H9 (cell line): ENCODE results near the gene CHRNA9. TPM values are rescaled to one million over a fixed set of nuclear protein-coding genes. Genes with fewer than 3 reads are reported as not detected.
A peak's percentile ranks its signal among the peaks of the same experiment; 100 is the strongest.
"Not testable (repeated sequence)": the region's sequence is repeated elsewhere in the genome, so short reads cannot be mapped to it uniquely, and the experiment has no call there.

Source experiments
- DNase-seq: peaks from one replicate; pipeline ENCODE4 v3.0.0-alpha.2; 2017
- H2AFZ ChIP-seq: one replicate; pipeline ENCODE4 v1.6.1; 2013; ENCODE audit warnings: mild to moderate bottlenecking, low read length, control low read depth, moderate library complexity
- H2AK5ac ChIP-seq: 2 replicates; pipeline ENCODE4 v1.6.1; 2013; ENCODE audit warnings: low read length, control low read depth, mixed read lengths; ENCODE audit not compliant: insufficient read length
- H2BK120ac ChIP-seq: one replicate; pipeline ENCODE4 v1.6.1; 2013; ENCODE audit warnings: low read depth, mild to moderate bottlenecking, low read length, control low read depth, inconsistent platforms; ENCODE audit not compliant: poor library complexity, severe bottlenecking
- H2BK12ac ChIP-seq: 2 replicates; pipeline ENCODE4 v1.6.1; 2013; ENCODE audit warnings: low read length, control low read depth, mixed read lengths, low read depth; ENCODE audit not compliant: insufficient read length
- H2BK15ac ChIP-seq: 2 replicates; pipeline ENCODE4 v1.6.1; 2013; ENCODE audit warnings: low read depth, low read length, control low read depth
- H2BK20ac ChIP-seq: one replicate; pipeline ENCODE4 v1.6.1; 2013; ENCODE audit warnings: low read depth, mild to moderate bottlenecking, low read length, control low read depth, inconsistent platforms; ENCODE audit not compliant: poor library complexity, severe bottlenecking
- H2BK5ac ChIP-seq: 2 replicates; pipeline ENCODE4 v1.6.1; 2013; ENCODE audit warnings: low read length, control low read depth, mixed read lengths; ENCODE audit not compliant: insufficient read length
- H3K14ac ChIP-seq: 2 replicates; pipeline ENCODE4 v1.6.1; 2013; ENCODE audit warnings: low read length, control low read depth; ENCODE audit not compliant: insufficient read depth
- H3K18ac ChIP-seq: 2 replicates; pipeline ENCODE4 v1.6.1; 2013; ENCODE audit warnings: low read depth, mild to moderate bottlenecking, mixed read lengths, low read length, control low read depth; ENCODE audit not compliant: insufficient read length
- H3K23ac ChIP-seq: 2 replicates; pipeline ENCODE4 v1.6.1; 2013; ENCODE audit warnings: low read length, control low read depth, mixed read lengths, low read depth; ENCODE audit not compliant: insufficient read length
- H3K23me2 ChIP-seq: 2 replicates; pipeline ENCODE4 v1.6.1; 2013; ENCODE audit warnings: low read depth, mild to moderate bottlenecking, mixed read lengths, low read length, control low read depth; ENCODE audit not compliant: insufficient read length, poor library complexity, severe bottlenecking
- H3K27ac ChIP-seq: 2 replicates; pipeline ENCODE4 v1.5.1; 2013; ENCODE audit warnings: low read length, control low read depth, mixed read lengths, low read depth; ENCODE audit not compliant: insufficient read length
- H3K27me3 ChIP-seq: 2 replicates; pipeline ENCODE4 v1.6.1; 2013; ENCODE audit warnings: low read length, control low read depth, inconsistent platforms; ENCODE audit not compliant: insufficient read depth
- H3K4ac ChIP-seq: 2 replicates; pipeline ENCODE4 v1.6.1; 2013; ENCODE audit warnings: low read depth, mild to moderate bottlenecking, control low read depth, inconsistent platforms, low read length, moderate library complexity
- H3K4me1 ChIP-seq: 2 replicates; pipeline ENCODE4 v1.6.1; 2013; ENCODE audit warnings: low read length, control low read depth, inconsistent platforms; ENCODE audit not compliant: insufficient read depth
- H3K4me2 ChIP-seq: 2 replicates; pipeline ENCODE4 v1.6.1; 2013; ENCODE audit warnings: low read length, control low read depth, mixed read lengths; ENCODE audit not compliant: insufficient read length, insufficient read depth
- H3K56ac ChIP-seq: 2 replicates; pipeline ENCODE4 v1.6.1; 2013; ENCODE audit warnings: low read depth, mild to moderate bottlenecking, mixed read lengths, low read length, control low read depth; ENCODE audit not compliant: insufficient read length
- H3K79me1 ChIP-seq: 2 replicates; pipeline ENCODE4 v1.6.1; 2013; ENCODE audit warnings: low read depth, mild to moderate bottlenecking, moderate library complexity, low read length, control low read depth, inconsistent platforms; ENCODE audit not compliant: insufficient read depth, poor library complexity, severe bottlenecking
- H3K79me2 ChIP-seq: 2 replicates; pipeline ENCODE4 v1.6.1; 2013; ENCODE audit warnings: low read length, control low read depth, inconsistent platforms; ENCODE audit not compliant: insufficient read depth
- H3K9ac ChIP-seq: 2 replicates; pipeline ENCODE4 v1.6.1; 2013; ENCODE audit warnings: low read length, control low read depth, mixed read lengths; ENCODE audit not compliant: insufficient read length; ENCODE audit errors: extremely low read depth
- H3K9me3 ChIP-seq: one replicate; pipeline ENCODE4 v1.6.1; 2013; ENCODE audit warnings: low read depth, low read length, inconsistent platforms; ENCODE audit not compliant: control insufficient read depth
- H3T11ph ChIP-seq: one replicate; pipeline ENCODE4 v1.6.1; 2013; ENCODE audit warnings: mild to moderate bottlenecking, low read length, control low read depth, inconsistent platforms
- H4K20me1 ChIP-seq: one replicate; pipeline ENCODE4 v1.6.1; 2013; ENCODE audit not compliant: control insufficient read depth, insufficient read length, insufficient read depth
- H4K5ac ChIP-seq: 2 replicates; pipeline ENCODE4 v1.6.1; 2013; ENCODE audit warnings: low read depth, mild to moderate bottlenecking, mixed read lengths, low read length, control low read depth; ENCODE audit not compliant: insufficient read length
- H4K8ac ChIP-seq: replicated peaks from 2 replicates; pipeline ENCODE4 v1.6.1; 2013; ENCODE audit warnings: low read length, control low read depth, mixed read lengths, low read depth; ENCODE audit not compliant: insufficient read length
- H4K91ac ChIP-seq: 2 replicates; pipeline ENCODE4 v1.6.1; 2013; ENCODE audit warnings: low read depth, mild to moderate bottlenecking, moderate library complexity, mixed read lengths, low read length, control low read depth; ENCODE audit not compliant: insufficient read length
- H3K27ac Mint-ChIP-seq, 3 experiments: 2 replicates in 2 of 3; 3 replicates in 1 of 3; pipeline ENCODE4 v1.8.0; 2020 to 2021; ENCODE audit warnings: mixed read lengths in 3 of 3, mild to moderate bottlenecking in 1 of 3, moderate library complexity in 1 of 3
- H3K27me3 Mint-ChIP-seq: 2 replicates; pipeline ENCODE4 v1.8.0; 2021; ENCODE audit warnings: low read depth, mild to moderate bottlenecking, moderate library complexity, mixed read lengths
- H3K36me3 Mint-ChIP-seq, 3 experiments: 2 replicates in 2 of 3; 3 replicates in 1 of 3; pipeline ENCODE4 v1.8.0; 2020 to 2021; ENCODE audit warnings: low read depth in 3 of 3, mixed read lengths in 3 of 3; ENCODE audit not compliant: insufficient read depth in 1 of 3
- H3K4me1 Mint-ChIP-seq, 2 experiments: 2 replicates each; pipeline ENCODE4 v1.8.0; 2020; ENCODE audit warnings: mixed read lengths in 2 of 2
- H3K4me3 Mint-ChIP-seq, 2 experiments: 2 replicates in 1 of 2; 3 replicates in 1 of 2; pipeline ENCODE4 v1.8.0; 2020 to 2021; ENCODE audit warnings: mild to moderate bottlenecking in 2 of 2, mixed read lengths in 2 of 2, moderate library complexity in 1 of 2
- H3K9me3 Mint-ChIP-seq, 2 experiments: 2 replicates in 1 of 2; 3 replicates in 1 of 2; pipeline ENCODE4 v1.8.0; 2020; ENCODE audit warnings: mild to moderate bottlenecking in 2 of 2, mixed read lengths in 2 of 2, moderate library complexity in 1 of 2
- CTCF ChIP-seq: fragments of 200-600 bp; sonication (generic); conservative IDR thresholded peaks from 3 replicates; pipeline ENCODE4 v1.8.0; 2021; ENCODE audit warnings: antibody characterized with exemption, mild to moderate bottlenecking
- WGBS: extraction: QIAGEN DNeasy Blood & Tissue Kit; methylation state at CpG from one replicate; pipeline ENCODE4 v1.1.7; 2013; ENCODE audit warnings: missing lambda C conversion rate, low lambda C conversion rate, mixed read lengths; ENCODE audit not compliant: insufficient read length; ENCODE audit errors: extremely low coverage; 5-methylcytosine and 5-hydroxymethylcytosine counted together
- total RNA-seq: library from RNA; stranded (reverse); gene quantifications from 2 replicates; pipeline ENCODE4 v1.2.1, GENCODE V29; 2021

Gene CHRNA9
- total RNA-seq, 1 experiment from 2014 or later = 1.2 TPM

DNA sequence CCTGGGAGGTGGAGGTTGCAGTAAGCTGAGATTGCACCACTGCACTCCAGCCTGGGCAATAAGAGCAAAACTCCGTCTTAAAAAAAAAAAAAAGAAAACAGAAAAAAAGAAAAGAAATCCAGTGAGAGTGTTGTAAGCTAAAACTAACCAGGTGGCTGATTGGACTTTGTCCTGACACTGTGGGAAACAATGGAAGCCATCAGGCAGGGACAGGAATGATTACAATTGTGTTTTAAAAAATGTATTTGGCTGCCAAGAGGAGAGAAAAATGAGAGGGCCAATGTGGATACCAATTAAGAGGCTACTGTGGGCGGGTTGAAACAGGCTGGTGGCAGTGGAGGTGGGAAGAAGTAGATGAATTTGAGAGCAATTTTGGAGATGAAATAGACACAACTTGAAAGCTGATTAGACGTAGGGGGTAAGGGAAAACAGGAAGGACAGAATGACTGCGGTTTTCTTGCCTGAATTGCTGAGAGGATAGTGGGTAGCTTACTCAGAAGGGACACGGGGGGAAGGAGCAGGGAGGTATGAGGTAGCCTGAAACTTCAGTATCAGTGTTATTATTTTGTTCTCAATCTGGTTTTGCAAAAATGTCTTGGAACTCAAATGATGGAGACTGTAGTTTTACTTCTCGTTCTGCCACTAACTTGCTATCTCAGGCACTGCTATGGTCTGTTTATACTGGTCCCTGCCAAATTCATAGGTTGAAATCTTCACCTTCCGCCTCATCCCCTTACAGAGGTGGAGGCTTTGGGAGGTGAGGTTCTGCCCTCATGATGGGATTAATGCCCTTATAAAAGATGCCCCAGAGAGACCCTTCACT, 45.6 kb upstream of the CHRNA9 start:
- H3K4me1 ChIP-seq = peaks cover 2% of the 10 kb centered on the region; the same call in 1 of the 2 replicates
- H3K27ac Mint-ChIP-seq = peak overlapping the region; percentile 1 to 40 (median 8); a peak in 3 of 7 replicates
- H3K27me3 Mint-ChIP-seq = peaks cover 12% of the 10 kb centered on the region
- no peak for TF ChIP-seq CTCF
- no peak overlapping the region for H3K18ac ChIP-seq
- H3K14ac ChIP-seq = no peak overlapping the region
- H3K23me2 ChIP-seq = no peaks in the 10 kb centered on the region
- H3K4me3 Mint-ChIP-seq = no peak overlapping the region; a peak in 1 of 5 replicates
- no peak overlapping the region for H3K27ac ChIP-seq
- H2BK15ac ChIP-seq = no peak overlapping the region
- peaks cover under 1% of the 10 kb centered on the region for H3K9me3 ChIP-seq
- peak overlapping the region; percentile 72 for H2AFZ ChIP-seq
- H2BK20ac ChIP-seq = no peak overlapping the region
- peaks cover 9 to 12% of the 10 kb centered on the region in 2 experiments for H3K4me1 Mint-ChIP-seq
- no peak overlapping the region for H3K4me2 ChIP-seq
- H3K36me3 Mint-ChIP-seq = peaks cover 3 to 5% (median 3%) of the 10 kb centered on the region in 3 experiments; a peak in 2 of 7 replicates
- no peaks in the 10 kb centered on the region for H3K79me1 ChIP-seq
- H4K91ac ChIP-seq = no peak overlapping the region
- no peak overlapping the region for H3T11ph ChIP-seq
- H2BK12ac ChIP-seq = no peak overlapping the region
- H3K79me2 ChIP-seq = no peaks in the 10 kb centered on the region
- H3K27me3 ChIP-seq = no peaks in the 10 kb centered on the region
- no peak overlapping the region for H4K8ac ChIP-seq
- no peak overlapping the region for H3K9ac ChIP-seq
- H2AK5ac ChIP-seq = no peak overlapping the region
- H2BK120ac ChIP-seq = no peak overlapping the region
- no CpG with 5 or more reads among the region's 7 CpGs for WGBS
- no peak overlapping the region for H2BK5ac ChIP-seq
- no peaks in the 10 kb centered on the region for H4K20me1 ChIP-seq
- no peak overlapping the region for H3K4ac ChIP-seq
- H3K56ac ChIP-seq = no peak overlapping the region
- H3K23ac ChIP-seq = no peak overlapping the region
- H4K5ac ChIP-seq = no peak overlapping the region
- DNase-seq = no peak
- H3K9me3 Mint-ChIP-seq = peaks cover 3 to 8% of the 10 kb centered on the region in 2 experiments; a peak in 4 of 5 replicates

DNA sequence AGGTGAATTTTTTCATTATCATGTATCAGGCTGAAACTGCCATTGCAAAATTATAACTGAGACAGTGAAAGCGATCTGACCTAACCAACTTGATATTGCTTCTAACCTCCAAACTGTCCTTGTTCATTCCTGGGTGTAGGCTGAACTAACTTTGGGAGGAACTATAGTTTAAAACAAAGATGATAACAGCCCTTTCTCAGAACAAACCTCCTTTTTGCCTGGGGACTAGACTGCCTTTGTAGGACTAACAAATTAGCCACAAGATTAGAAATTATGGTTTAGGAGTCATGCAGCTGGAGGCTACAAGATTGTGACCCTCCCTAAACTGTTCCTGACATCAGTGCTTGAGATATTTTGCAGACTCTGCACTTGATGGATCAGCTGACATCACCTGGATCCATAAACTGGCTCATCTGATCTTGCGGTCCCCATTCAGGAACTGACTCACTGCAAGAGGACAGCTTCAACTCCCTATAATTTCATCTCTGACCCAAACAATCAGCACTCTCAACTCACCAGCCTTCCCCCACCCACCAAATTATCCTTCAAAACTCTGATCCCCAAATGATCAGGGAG, 44.4 kb upstream of the CHRNA9 start:
- H3K18ac ChIP-seq, H3K27me3 ChIP-seq, H3K27ac Mint-ChIP-seq, H4K20me1 ChIP-seq, H2AK5ac ChIP-seq, H3K23me2 ChIP-seq, H3K27ac ChIP-seq, H2BK15ac ChIP-seq, H2BK20ac ChIP-seq, H4K5ac ChIP-seq, H3K56ac ChIP-seq, H3K9me3 Mint-ChIP-seq, H2AFZ ChIP-seq, H3K79me2 ChIP-seq, H4K91ac ChIP-seq, H3K14ac ChIP-seq, H3K4me1 ChIP-seq, H2BK120ac ChIP-seq, H3T11ph ChIP-seq, H3K9ac ChIP-seq, H3K9me3 ChIP-seq, H2BK12ac ChIP-seq, H3K36me3 Mint-ChIP-seq, H3K23ac ChIP-seq, DNase-seq, H3K4ac ChIP-seq, H2BK5ac ChIP-seq, H4K8ac ChIP-seq, H3K4me2 ChIP-seq, H3K79me1 ChIP-seq: not testable (repeated sequence)
- no CpG with 5 or more reads among the region's 2 CpGs for WGBS
- Mint-ChIP-seq H3K27me3 (peaks cover 12% of the 10 kb centered on the region), H3K4me3 (peak overlapping the region in 1 of 2 experiments; percentile 8; a peak in 1 of 5 replicates), H3K4me1 (peaks cover 9 to 12% of the 10 kb centered on the region in 2 experiments)
